OCI-LY1 (cell line): Measurements from ENCODE around the gene GSE1.

Experiments
- H2AFZ ChIP-seq: fragments of 200-600 bp; sonication (generic), shearing (Covaris generic); 2 replicates; pipeline ENCODE4 v1.6.0; 2014; ENCODE audit warnings: antibody characterized with exemption, mild to moderate bottlenecking, low read length
- H3F3A ChIP-seq: fragments of 200-600 bp; sonication (generic), shearing (Covaris generic); 2 replicates; pipeline ENCODE4 v1.6.0; 2014; ENCODE audit warnings: mild to moderate bottlenecking, antibody characterized with exemption, low read length, moderate library complexity; ENCODE audit not compliant: insufficient read depth
- H3K27ac ChIP-seq: fragments of 200-600 bp; sonication (generic); 2 replicates; pipeline ENCODE4 v1.5.1; 2014; ENCODE audit warnings: low read length, mixed run types, mild to moderate bottlenecking, low read depth; ENCODE audit not compliant: poor library complexity, severe bottlenecking
- H3K27me3 ChIP-seq: fragments of 200-600 bp; sonication (generic); 2 replicates; pipeline ENCODE4 v1.6.0; 2014; ENCODE audit warnings: antibody characterized with exemption, mild to moderate bottlenecking, low read length, moderate library complexity; ENCODE audit not compliant: insufficient read depth
- H3K36me3 ChIP-seq: fragments of 200-600 bp; sonication (generic); 2 replicates; pipeline ENCODE4 v1.6.1; 2014; ENCODE audit warnings: mild to moderate bottlenecking, antibody characterized with exemption, low read length, moderate library complexity, mixed read lengths; ENCODE audit not compliant: insufficient read depth
- H3K4me1 ChIP-seq: fragments of 200-600 bp; sonication (generic); 2 replicates; pipeline ENCODE4 v1.5.1; 2014; ENCODE audit warnings: mild to moderate bottlenecking, low read length, moderate library complexity; ENCODE audit not compliant: insufficient read depth, severe bottlenecking
- H3K4me2 ChIP-seq: fragments of 200-600 bp; sonication (generic), shearing (Covaris generic); 2 replicates; pipeline ENCODE4 v1.6.1; 2014; ENCODE audit warnings: low read length
- H3K4me3 ChIP-seq: fragments of 200-600 bp; sonication (generic); 2 replicates; pipeline ENCODE4 v1.5.1; 2014; ENCODE audit warnings: low read length, low read depth, mild to moderate bottlenecking, mixed read lengths; ENCODE audit not compliant: poor library complexity, severe bottlenecking
- H3K79me2 ChIP-seq: fragments of 200-600 bp; shearing (Covaris generic); 2 replicates; pipeline ENCODE4 v1.6.1; 2016; ENCODE audit warnings: mixed run types, low read length, mixed read lengths; ENCODE audit not compliant: insufficient read depth
- H3K9ac ChIP-seq: fragments of 200-600 bp; sonication (generic), shearing (Covaris generic); 2 replicates; pipeline ENCODE4 v1.6.1; 2014; ENCODE audit warnings: mild to moderate bottlenecking, low read length, mixed read lengths
- H3K9me2 ChIP-seq: fragments of 200-600 bp; sonication (generic), shearing (Covaris generic); 2 replicates; pipeline ENCODE4 v1.6.1; 2014; ENCODE audit warnings: low read depth, mild to moderate bottlenecking, low read length, mixed read lengths
- H3K9me3 ChIP-seq: fragments of 200-600 bp; shearing (Covaris generic); 2 replicates; pipeline ENCODE4 v1.6.1; 2014; ENCODE audit warnings: low read length, mixed read lengths
- H4K20me1 ChIP-seq: fragments of 200-600 bp; sonication (generic), shearing (Covaris generic); 2 replicates; pipeline ENCODE4 v1.6.0; 2016; ENCODE audit warnings: mild to moderate bottlenecking, low read length; ENCODE audit not compliant: insufficient read depth
- CTCF ChIP-seq: fragments of 200-600 bp; sonication (generic), shearing (Covaris generic); IDR thresholded peaks from 2 replicates; pipeline ENCODE4 v1.5.1; 2017; ENCODE audit warnings: mild to moderate bottlenecking, antibody characterized with exemption, low read length, moderate library complexity, mixed read lengths
- EZH2 ChIP-seq: fragments of 200-600 bp; sonication (generic), shearing (Covaris generic); IDR thresholded peaks from 2 replicates; pipeline ENCODE4 v1.8.0; 2017; ENCODE audit warnings: borderline replicate concordance, mixed run types, mild to moderate bottlenecking, antibody characterized with exemption, low read length, moderate library complexity, mixed read lengths

GSE1 gene

GRCh38 chr16:85665373-85665740, 52.2 kb downstream of the GSE1 start:
- Histone ChIP-seq H3K4me3 (no peak overlapping the region), H3K36me3 (peaks cover 96% of the 10 kb centered on the region), H3K9me2 (no peaks in the 10 kb centered on the region), H4K20me1 (no peaks in the 10 kb centered on the region), H2AFZ (no peak overlapping the region), H3K4me2 (no peak overlapping the region), H3K4me1 (no peaks in the 10 kb centered on the region), H3K27ac (no peak overlapping the region), H3K9ac (no peak overlapping the region), H3K9me3 (no peaks in the 10 kb centered on the region), H3K27me3 (no peaks in the 10 kb centered on the region), H3K79me2 (no peaks in the 10 kb centered on the region), H3F3A (no peaks in the 10 kb centered on the region)
- TF ChIP-seq CTCF (no peak), EZH2 (no peak)

GRCh38 chr16:85665929-85666328, 52.8 kb downstream of the GSE1 start:
- Histone ChIP-seq H3K4me1 (no peaks in the 10 kb centered on the region), H3K27me3 (no peaks in the 10 kb centered on the region), H3K9me3 (no peaks in the 10 kb centered on the region), H3K27ac (no peak overlapping the region), H3K36me3 (peaks cover 100% of the 10 kb centered on the region), H2AFZ (no peak overlapping the region), H3K9me2 (no peaks in the 10 kb centered on the region), H3K79me2 (no peaks in the 10 kb centered on the region), H4K20me1 (no peaks in the 10 kb centered on the region), H3K9ac (no peak overlapping the region), H3F3A (no peaks in the 10 kb centered on the region), H3K4me2 (no peak overlapping the region), H3K4me3 (no peak overlapping the region)
- no peak for TF ChIP-seq CTCF

DNA sequence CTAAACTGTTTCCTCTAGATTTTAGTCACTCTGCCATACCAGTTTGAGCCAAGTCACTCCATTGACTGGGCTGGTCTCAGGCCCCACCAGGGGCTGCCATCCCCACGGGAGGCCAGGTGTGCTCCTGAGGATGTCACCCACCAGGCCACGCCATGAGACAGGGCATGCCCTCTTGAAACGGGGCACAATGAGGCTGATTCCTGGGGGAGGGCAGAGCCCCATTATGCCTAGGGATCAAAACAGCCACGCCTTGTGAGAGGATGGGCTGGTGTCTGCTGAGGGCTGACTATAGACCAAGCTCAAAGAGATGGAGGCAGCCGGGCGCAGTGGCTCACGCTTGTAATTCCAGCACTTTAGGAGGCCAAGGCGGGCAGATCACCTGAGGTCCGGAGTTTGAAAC, 54.1 kb downstream of the GSE1 start:
- Histone ChIP-seq H3K4me3 (no peak overlapping the region), H3K79me2 (no peaks in the 10 kb centered on the region), H3K4me2 (no peak overlapping the region), H4K20me1 (no peaks in the 10 kb centered on the region), H3K4me1 (no peaks in the 10 kb centered on the region), H3K27me3 (no peaks in the 10 kb centered on the region), H3K9me2 (no peaks in the 10 kb centered on the region), H3K9ac (no peak overlapping the region), H2AFZ (no peak overlapping the region), H3F3A (no peaks in the 10 kb centered on the region), H3K27ac (no peak overlapping the region), H3K9me3 (no peaks in the 10 kb centered on the region), H3K36me3 (peaks cover 98% of the 10 kb centered on the region)
- TF ChIP-seq CTCF (no peak), EZH2 (no peak)
